ENCODE measurements around the gene LHFPL3. TPM values are rescaled to one million over a fixed set of nuclear protein-coding genes. Genes with fewer than 3 reads are reported as not detected.

Gene LHFPL3
- total and polyA plus RNA-seq, 2 donors (not counting 3 experiments of a cell fraction or from before 2014, with no cell fraction given) = not detected

GRCh38 chr7:104652434-104652833 is 324.0 kb downstream of the LHFPL3 start:
- BruUV-seq (replicated peaks) = no TSS peak
- DNase-seq (ENCODE audit: low read depth, low spot score) (no peak), FAIRE-seq (no peak)
- CTCF ChIA-PET = interaction anchor here (4.0 kb wide), 1 partner anchor 9 kb away, joined by 29 read pairs; no protein-coding TSS in a partner anchor
- dilution Hi-C loops (cut with MboI; ENCODE audit: extremely low pct_ligation_motif_present, low sequenced_read_pairs) (no loop called here), intact Hi-C loops (cut with micrococcal nuclease) (no loop called here)
- TF ChIP-seq FOS (IDR thresholded peaks at IDR 0.05; ENCODE audit: borderline replicate concordance, insufficient read depth, low read length) (no peak), EZH2 (IDR thresholded peaks at IDR 0.05; ENCODE audit: borderline replicate concordance, low read depth, low read length, severe bottlenecking) (no peak), POLR2A (IDR thresholded peaks at IDR 0.05; ENCODE audit: low read depth, low read length) (no peak), GATA2 (IDR thresholded peaks at IDR 0.05; ENCODE audit: insufficient read depth, insufficient read length, low read depth, low read length) (no peak), MYC (IDR thresholded peaks at IDR 0.05; ENCODE audit: low read depth, low read length) (no peak), MAX (IDR thresholded peaks at IDR 0.05; ENCODE audit: insufficient read depth, insufficient read length) (no peak), POLR2AphosphoS5 (IDR thresholded peaks at IDR 0.05; ENCODE audit: insufficient read depth, low read depth, low read length) (no peak), CTCF (IDR thresholded peaks at IDR 0.05; ENCODE audit: extremely low read depth in 1 of 2, insufficient read depth in 1 of 2, low read depth in 1 of 2, low read length in 2 of 2) (no peak), JUN (IDR thresholded peaks at IDR 0.05; ENCODE audit: borderline replicate concordance, insufficient read depth, insufficient read length, low read depth) (no peak)
- POLR2A ChIA-PET = no interaction called here
- Histone ChIP-seq H2AFZ (ENCODE audit: low read depth, low read length) (no peak overlapping the region), H3K4me2 (ENCODE audit: insufficient read depth, low read length) (no peak overlapping the region), H3K4me1 (ENCODE audit: control insufficient read depth, extremely low read depth, insufficient read depth, low read length) (no peaks in the 10 kb centered on the region), H3K9me3 (replicated peaks; ENCODE audit: control insufficient read depth, insufficient read depth, low read length) (no peaks in the 10 kb centered on the region), H3K9me1 (replicated peaks; ENCODE audit: control insufficient read depth, extremely low read depth, insufficient read depth, low read length) (no peaks in the 10 kb centered on the region), H3K36me3 (ENCODE audit: control insufficient read depth in 2 of 2, extremely low read depth in 1 of 2, insufficient read depth in 2 of 2, low read length in 2 of 2) (no peaks in the 10 kb centered on the region), H3K27ac (ENCODE audit: insufficient read depth, low read depth, low read length) (no peak overlapping the region), H3K79me2 (ENCODE audit: control insufficient read depth, insufficient read depth, low read length) (no peaks in the 10 kb centered on the region), H3K9ac (replicated peaks; ENCODE audit: extremely low read depth, insufficient read depth, low read length) (no peak overlapping the region), H3K27me3 (ENCODE audit: control insufficient read depth in 2 of 2, insufficient read depth in 2 of 2, low read length in 2 of 2) (peaks cover 0 to 2% of the 10 kb centered on the region in 2 experiments), H3K4me3 (replicated peaks in 1 of 3; ENCODE audit: insufficient read depth in 1 of 3, low read depth in 1 of 3, low read length in 3 of 3) (no peak overlapping the region), H4K20me1 (replicated peaks; ENCODE audit: control insufficient read depth, extremely low read depth, insufficient read depth, low read length) (no peaks in the 10 kb centered on the region)

All from endothelial cell of umbilical vein (primary cell).